ENCODE measurements around the gene ELP2.

ELP2 gene

GRCh38 chr18:36141576-36141975, 11.9 kb downstream of the ELP2 start:
- H2BK12ac ChIP-seq (ENCODE audit: low read length in 2 of 2), result no peak overlapping the region
- H3K23ac ChIP-seq (ENCODE audit: low read length in 2 of 2), result no peak overlapping the region
- no peak for DNase-seq
- H3K27me3 ChIP-seq (ENCODE audit: control insufficient read depth in 1 of 2, insufficient read depth in 1 of 2, low read length in 2 of 2), result no peaks in the 10 kb centered on the region
- no peak overlapping the region for H2BK5ac ChIP-seq (ENCODE audit: low read depth, low read length, poor library complexity, severe bottlenecking)
- H3K4ac ChIP-seq (ENCODE audit: low read depth in 1 of 2, low read length in 2 of 2), result no peak overlapping the region
- H2AFZ ChIP-seq (ENCODE audit: low read depth, low read length), result no peak overlapping the region
- no peak overlapping the region for H3K4me3 ChIP-seq (ENCODE audit: insufficient read depth in 1 of 2, low read depth in 1 of 2, low read length in 2 of 2)
- no peak overlapping the region for H3K4me2 ChIP-seq (ENCODE audit: low read length, poor library complexity, severe bottlenecking)
- H2BK120ac ChIP-seq (ENCODE audit: low read depth, low read length), result no peak overlapping the region
- no peak overlapping the region for H2BK15ac ChIP-seq (ENCODE audit: low read depth, poor library complexity, severe bottlenecking)
- H3K9me3 ChIP-seq (ENCODE audit: control insufficient read depth, low read length), result no peaks in the 10 kb centered on the region
- no peak overlapping the region for H3K27ac ChIP-seq (ENCODE audit: low read length, poor library complexity, severe bottlenecking)
- WGBS, result 100% methylated on average over 1 of the region's 4 CpGs
- H3K4me1 ChIP-seq (ENCODE audit: control insufficient read depth, insufficient read depth, low read depth, low read length), result peaks cover 2% of the 10 kb centered on the region
- H3K18ac ChIP-seq (ENCODE audit: low read depth in 1 of 2, low read length in 2 of 2), result no peak overlapping the region
- H3K79me1 ChIP-seq (replicated peaks; ENCODE audit: low read length, poor library complexity, severe bottlenecking), result peaks cover 22% of the 10 kb centered on the region
- H3K9ac ChIP-seq (ENCODE audit: low read length), result no peak overlapping the region
- H4K8ac ChIP-seq (ENCODE audit: low read length), result no peak overlapping the region
- peaks cover 23 to 95% of the 10 kb centered on the region in 2 experiments for H3K36me3 ChIP-seq (ENCODE audit: control insufficient read depth in 1 of 2, insufficient read depth in 2 of 2, low read depth in 1 of 2, low read length in 2 of 2)
- no peak overlapping the region for H4K91ac ChIP-seq (ENCODE audit: low read length)
- H2AK5ac ChIP-seq (ENCODE audit: low read length, severe bottlenecking), result no peak overlapping the region
- no peak overlapping the region for H3K14ac ChIP-seq (ENCODE audit: low read length in 2 of 2)

GRCh38 chr18:36142751-36143150, 13.1 kb downstream of the ELP2 start:
- Histone ChIP-seq H3K23ac (ENCODE audit: low read length in 2 of 2) (no peak overlapping the region), H2BK12ac (ENCODE audit: low read length in 2 of 2) (no peak overlapping the region), H2AFZ (ENCODE audit: low read depth, low read length) (no peak overlapping the region), H4K8ac (ENCODE audit: low read length) (no peak overlapping the region), H3K36me3 (ENCODE audit: control insufficient read depth in 1 of 2, insufficient read depth in 2 of 2, low read depth in 1 of 2, low read length in 2 of 2) (peaks cover 32 to 94% of the 10 kb centered on the region in 2 experiments), H3K27me3 (ENCODE audit: control insufficient read depth in 1 of 2, insufficient read depth in 1 of 2, low read length in 2 of 2) (no peaks in the 10 kb centered on the region), H2BK15ac (ENCODE audit: low read depth, poor library complexity, severe bottlenecking) (no peak overlapping the region), H3K4ac (ENCODE audit: low read depth in 1 of 2, low read length in 2 of 2) (no peak overlapping the region), H3K14ac (ENCODE audit: low read length in 2 of 2) (no peak overlapping the region), H3K9ac (ENCODE audit: low read length) (no peak overlapping the region), H3K4me1 (ENCODE audit: control insufficient read depth, insufficient read depth, low read depth, low read length) (peaks cover 2% of the 10 kb centered on the region), H3K18ac (ENCODE audit: low read depth in 1 of 2, low read length in 2 of 2) (no peak overlapping the region), H3K9me3 (ENCODE audit: control insufficient read depth, low read length) (no peaks in the 10 kb centered on the region), H3K79me1 (replicated peaks; ENCODE audit: low read length, poor library complexity, severe bottlenecking) (peaks cover 26% of the 10 kb centered on the region), H3K4me3 (ENCODE audit: insufficient read depth in 1 of 2, low read depth in 1 of 2, low read length in 2 of 2) (no peak overlapping the region), H2BK120ac (ENCODE audit: low read depth, low read length) (no peak overlapping the region), H2BK5ac (ENCODE audit: low read depth, low read length, poor library complexity, severe bottlenecking) (no peak overlapping the region), H3K4me2 (ENCODE audit: low read length, poor library complexity, severe bottlenecking) (no peak overlapping the region), H4K91ac (ENCODE audit: low read length) (no peak overlapping the region), H2AK5ac (ENCODE audit: low read length, severe bottlenecking) (no peak overlapping the region), H3K27ac (ENCODE audit: low read length, poor library complexity, severe bottlenecking) (no peak overlapping the region)
- no peak for DNase-seq
- WGBS, result 100% methylated on average over 1 of the region's 3 CpGs

GRCh38 chr18:36143391-36143790, 13.7 kb downstream of the ELP2 start:
- DNase-seq, result no peak
- H3K27ac ChIP-seq (ENCODE audit: low read length, poor library complexity, severe bottlenecking), result no peak overlapping the region
- H3K9ac ChIP-seq (ENCODE audit: low read length), result no peak overlapping the region
- WGBS, result 100% methylated on average over 1 of the region's 2 CpGs
- H3K27me3 ChIP-seq (ENCODE audit: control insufficient read depth in 1 of 2, insufficient read depth in 1 of 2, low read length in 2 of 2), result no peaks in the 10 kb centered on the region
- no peak overlapping the region for H3K14ac ChIP-seq (ENCODE audit: low read length in 2 of 2)
- no peak overlapping the region for H2BK5ac ChIP-seq (ENCODE audit: low read depth, low read length, poor library complexity, severe bottlenecking)
- no peak overlapping the region for H3K4me2 ChIP-seq (ENCODE audit: low read length, poor library complexity, severe bottlenecking)
- no peak overlapping the region for H3K4ac ChIP-seq (ENCODE audit: low read depth in 1 of 2, low read length in 2 of 2)
- no peak overlapping the region for H2BK120ac ChIP-seq (ENCODE audit: low read depth, low read length)
- no peaks in the 10 kb centered on the region for H3K9me3 ChIP-seq (ENCODE audit: control insufficient read depth, low read length)
- H3K23ac ChIP-seq (ENCODE audit: low read length in 2 of 2), result no peak overlapping the region
- H2BK12ac ChIP-seq (ENCODE audit: low read length in 2 of 2), result no peak overlapping the region
- H3K36me3 ChIP-seq (ENCODE audit: control insufficient read depth in 1 of 2, insufficient read depth in 2 of 2, low read depth in 1 of 2, low read length in 2 of 2), result peaks cover 35 to 93% of the 10 kb centered on the region in 2 experiments
- H3K79me1 ChIP-seq (replicated peaks; ENCODE audit: low read length, poor library complexity, severe bottlenecking), result peaks cover 28% of the 10 kb centered on the region
- H3K18ac ChIP-seq (ENCODE audit: low read depth in 1 of 2, low read length in 2 of 2), result no peak overlapping the region
- H2AK5ac ChIP-seq (ENCODE audit: low read length, severe bottlenecking), result no peak overlapping the region
- H3K4me1 ChIP-seq (ENCODE audit: control insufficient read depth, insufficient read depth, low read depth, low read length), result peaks cover 3% of the 10 kb centered on the region
- H2AFZ ChIP-seq (ENCODE audit: low read depth, low read length), result no peak overlapping the region
- H3K4me3 ChIP-seq (ENCODE audit: insufficient read depth in 1 of 2, low read depth in 1 of 2, low read length in 2 of 2), result no peak overlapping the region
- no peak overlapping the region for H4K91ac ChIP-seq (ENCODE audit: low read length)
- H4K8ac ChIP-seq (ENCODE audit: low read length), result no peak overlapping the region
- H2BK15ac ChIP-seq (ENCODE audit: low read depth, poor library complexity, severe bottlenecking), result no peak overlapping the region

- 100% methylated on average over 1 of the region's 5 CpGs for WGBS
- Histone ChIP-seq H2AK5ac (ENCODE audit: low read length, severe bottlenecking) (peak overlapping the region; percentile 45), H3K4ac (ENCODE audit: low read depth in 1 of 2, low read length in 2 of 2) (no peak overlapping the region), H3K27me3 (ENCODE audit: control insufficient read depth in 1 of 2, insufficient read depth in 1 of 2, low read length in 2 of 2) (no peaks in the 10 kb centered on the region), H3K36me3 (ENCODE audit: control insufficient read depth in 1 of 2, insufficient read depth in 2 of 2, low read depth in 1 of 2, low read length in 2 of 2) (peaks cover 23 to 80% of the 10 kb centered on the region in 2 experiments), H4K8ac (ENCODE audit: low read length) (no peak overlapping the region), H4K91ac (ENCODE audit: low read length) (no peak overlapping the region), H2BK5ac (ENCODE audit: low read depth, low read length, poor library complexity, severe bottlenecking) (no peak overlapping the region), H3K4me1 (ENCODE audit: control insufficient read depth, insufficient read depth, low read depth, low read length) (peaks cover 16% of the 10 kb centered on the region), H2BK120ac (ENCODE audit: low read depth, low read length) (no peak overlapping the region), H3K4me2 (ENCODE audit: low read length, poor library complexity, severe bottlenecking) (no peak overlapping the region), H3K27ac (ENCODE audit: low read length, poor library complexity, severe bottlenecking) (peak overlapping the region; percentile 100), H2AFZ (ENCODE audit: low read depth, low read length) (no peak overlapping the region), H3K18ac (ENCODE audit: low read depth in 1 of 2, low read length in 2 of 2) (no peak overlapping the region), H3K23ac (ENCODE audit: low read length in 2 of 2) (no peak overlapping the region), H2BK15ac (ENCODE audit: low read depth, poor library complexity, severe bottlenecking) (no peak overlapping the region), H3K79me1 (replicated peaks; ENCODE audit: low read length, poor library complexity, severe bottlenecking) (peaks cover 23% of the 10 kb centered on the region), H3K14ac (ENCODE audit: low read length in 2 of 2) (no peak overlapping the region), H3K9me3 (ENCODE audit: control insufficient read depth, low read length) (no peaks in the 10 kb centered on the region), H3K4me3 (ENCODE audit: insufficient read depth in 1 of 2, low read depth in 1 of 2, low read length in 2 of 2) (no peak overlapping the region), H2BK12ac (ENCODE audit: low read length in 2 of 2) (no peak overlapping the region), H3K9ac (ENCODE audit: low read length) (no peak overlapping the region)
- no peak for DNase-seq
These were observed 20.0 kb downstream of the ELP2 start for GRCh38 chr18:36149514-36150289.
